Measurements from ENCODE around the gene DMD.

DNA sequence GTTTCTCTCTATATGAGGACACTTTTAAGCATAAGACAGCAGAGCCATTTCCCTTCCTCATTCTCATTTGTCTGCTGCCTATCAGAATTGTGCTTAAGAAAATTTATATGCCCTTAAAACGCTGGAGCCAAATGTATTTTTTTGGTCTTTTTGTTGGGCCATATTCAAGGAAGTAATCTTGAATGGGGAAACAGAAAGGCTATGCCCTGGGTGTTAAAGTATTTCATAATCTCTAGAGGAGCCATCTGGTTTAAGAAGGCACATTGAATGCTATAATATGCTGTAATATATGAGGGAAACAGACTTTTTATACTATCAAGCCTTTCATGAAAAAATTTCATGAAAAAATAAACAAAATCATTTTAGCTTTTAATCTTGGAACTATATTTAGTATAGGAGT lies 4.3 kb downstream of the DMD start:
- TF ChIP-seq CTCF (IDR thresholded peaks at IDR 0.05) (no peak), POLR2A (IDR thresholded peaks at IDR 0.05) (no peak), EP300 (IDR thresholded peaks at IDR 0.05) (no peak)
